HCT116 (cell line): ENCODE measurements around the gene PPP4R3A.

Experiments
- ATF3 ChIP-seq: IDR thresholded peaks from 2 replicates; pipeline ENCODE4 v1.6.1; 2012
- CTCF ChIP-seq, 3 experiments: fragments of 200-600 bp in 1 of 3; sonication (generic) in 1 of 3; IDR thresholded peaks in 2 of 3; conservative IDR thresholded peaks in 1 of 3; 2 replicates each; pipeline ENCODE4 v1.5.1; 2012 to 2017; ENCODE audit warnings: low read depth in 2 of 3, low read length in 2 of 3, antibody characterized with exemption in 1 of 3, borderline replicate concordance in 1 of 3, control low read depth in 1 of 3, mild to moderate bottlenecking in 1 of 3, mixed read lengths in 1 of 3, mixed run types in 1 of 3, moderate library complexity in 1 of 3; ENCODE audit not compliant: insufficient read depth in 1 of 3
- EZH2 ChIP-seq: fragments of 200-600 bp; sonication (generic); IDR thresholded peaks from 2 replicates; pipeline ENCODE4 v1.6.1; 2017; ENCODE audit warnings: antibody characterized with exemption, mixed run types
- POLR2A ChIP-seq: IDR thresholded peaks from 2 replicates; pipeline ENCODE4 v1.7.0; 2011; ENCODE audit warnings: borderline replicate concordance; ENCODE audit not compliant: insufficient read depth, insufficient read length; ENCODE audit errors: extremely low read depth
- POLR2AphosphoS5 ChIP-seq: IDR thresholded peaks from 2 replicates; pipeline ENCODE4 v1.6.1; 2011; ENCODE audit warnings: mild to moderate bottlenecking, low read depth, low read length, moderate library complexity
- SP1 ChIP-seq: IDR thresholded peaks from 2 replicates; pipeline ENCODE4 v1.6.1; 2012; ENCODE audit warnings: low read depth

GRCh38 chr14:91533623-91534022 lies 23.5 kb upstream of the PPP4R3A start:
- TF ChIP-seq POLR2A (no peak), CTCF (IDR thresholded peaks at IDR 0.05 in 2 of 3, conservative IDR thresholded peaks at IDR 0.05 in 1 of 3; ENCODE audit: borderline replicate concordance in 1 of 3, insufficient read depth in 1 of 3, low read depth in 2 of 3, low read length in 2 of 3) (no peak), SP1 (no peak), ATF3 (no peak), POLR2AphosphoS5 (no peak), EZH2 (no peak)
